Measurements from ENCODE around the gene TBC1D30.

Gene TBC1D30

DNA sequence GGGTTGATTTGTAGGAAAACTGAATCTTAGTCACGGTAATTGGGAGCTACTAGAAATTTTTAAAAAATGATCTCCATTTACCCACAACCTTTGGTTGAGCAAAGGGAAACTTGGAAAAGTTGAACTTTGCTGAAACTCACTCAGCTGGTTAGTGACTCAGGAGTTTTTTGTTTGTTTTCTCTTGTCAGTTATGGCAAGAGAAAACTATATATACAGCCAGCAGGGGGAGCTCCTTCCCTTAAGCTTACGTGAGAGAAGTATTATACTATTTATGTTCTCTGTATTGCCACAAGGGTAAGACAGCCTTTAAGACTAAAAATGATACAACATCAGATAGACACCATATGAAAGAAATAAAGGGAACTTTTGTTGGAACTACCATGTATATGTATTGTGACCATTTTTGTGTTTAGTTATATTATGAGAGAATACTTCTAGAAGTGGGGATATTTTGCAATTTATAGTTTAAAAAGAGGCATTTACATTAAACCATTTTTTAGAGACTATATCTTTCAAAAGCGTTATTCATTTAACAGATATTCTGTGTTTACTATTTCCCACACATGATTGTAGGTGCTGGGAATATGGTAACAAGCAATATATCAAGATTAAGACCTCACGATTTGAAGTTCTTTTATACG lies 28.1 kb upstream of the TBC1D30 start:
- peak; percentile 98 for ATAC-seq
- TF ChIP-seq ZFP3 (CRISPR knock-in tag; IDR thresholded peaks at IDR 0.05) (no peak), SNAI2 (CRISPR knock-in tag; IDR thresholded peaks at IDR 0.05) (no peak), ZNF8 (CRISPR knock-in tag; IDR thresholded peaks at IDR 0.05) (no peak), ARNTL (CRISPR knock-in tag; IDR thresholded peaks at IDR 0.05; ENCODE audit: borderline replicate concordance, low read depth) (no peak), PPARA (CRISPR knock-in tag; IDR thresholded peaks at IDR 0.05; ENCODE audit: borderline replicate concordance) (no peak), ZFP30 (CRISPR knock-in tag; IDR thresholded peaks at IDR 0.05) (no peak), ZNF70 (CRISPR knock-in tag; IDR thresholded peaks at IDR 0.05) (no peak), GLIS3 (CRISPR knock-in tag; IDR thresholded peaks at IDR 0.05) (no peak), ISL1 (CRISPR knock-in tag; IDR thresholded peaks at IDR 0.05) (no peak), CSDC2 (CRISPR knock-in tag; IDR thresholded peaks at IDR 0.05) (no peak), OSR1 (CRISPR knock-in tag; IDR thresholded peaks at IDR 0.05) (no peak), BACH2 (CRISPR knock-in tag; IDR thresholded peaks at IDR 0.05; ENCODE audit: borderline replicate concordance) (no peak), ZC3H10 (CRISPR knock-in tag; IDR thresholded peaks at IDR 0.05) (no peak)
- TF ChIP-seq, protein P1, sequence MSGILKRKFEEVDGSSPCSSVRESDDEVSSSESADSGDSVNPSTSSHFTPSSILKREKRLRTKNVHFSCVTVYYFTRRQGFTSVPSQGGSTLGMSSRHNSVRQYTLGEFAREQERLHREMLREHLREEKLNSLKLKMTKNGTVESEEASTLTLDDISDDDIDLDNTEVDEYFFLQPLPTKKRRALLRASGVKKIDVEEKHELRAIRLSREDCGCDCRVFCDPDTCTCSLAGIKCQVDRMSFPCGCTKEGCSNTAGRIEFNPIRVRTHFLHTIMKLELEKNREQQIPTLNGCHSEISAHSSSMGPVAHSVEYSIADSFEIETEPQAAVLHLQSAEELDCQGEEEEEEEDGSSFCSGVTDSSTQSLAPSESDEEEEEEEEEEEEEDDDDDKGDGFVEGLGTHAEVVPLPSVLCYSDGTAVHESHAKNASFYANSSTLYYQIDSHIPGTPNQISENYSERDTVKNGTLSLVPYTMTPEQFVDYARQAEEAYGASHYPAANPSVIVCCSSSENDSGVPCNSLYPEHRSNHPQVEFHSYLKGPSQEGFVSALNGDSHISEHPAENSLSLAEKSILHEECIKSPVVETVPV (CRISPR knock-in tag; IDR thresholded peaks at IDR 0.05): no peak
- TF ChIP-seq, protein P2, sequence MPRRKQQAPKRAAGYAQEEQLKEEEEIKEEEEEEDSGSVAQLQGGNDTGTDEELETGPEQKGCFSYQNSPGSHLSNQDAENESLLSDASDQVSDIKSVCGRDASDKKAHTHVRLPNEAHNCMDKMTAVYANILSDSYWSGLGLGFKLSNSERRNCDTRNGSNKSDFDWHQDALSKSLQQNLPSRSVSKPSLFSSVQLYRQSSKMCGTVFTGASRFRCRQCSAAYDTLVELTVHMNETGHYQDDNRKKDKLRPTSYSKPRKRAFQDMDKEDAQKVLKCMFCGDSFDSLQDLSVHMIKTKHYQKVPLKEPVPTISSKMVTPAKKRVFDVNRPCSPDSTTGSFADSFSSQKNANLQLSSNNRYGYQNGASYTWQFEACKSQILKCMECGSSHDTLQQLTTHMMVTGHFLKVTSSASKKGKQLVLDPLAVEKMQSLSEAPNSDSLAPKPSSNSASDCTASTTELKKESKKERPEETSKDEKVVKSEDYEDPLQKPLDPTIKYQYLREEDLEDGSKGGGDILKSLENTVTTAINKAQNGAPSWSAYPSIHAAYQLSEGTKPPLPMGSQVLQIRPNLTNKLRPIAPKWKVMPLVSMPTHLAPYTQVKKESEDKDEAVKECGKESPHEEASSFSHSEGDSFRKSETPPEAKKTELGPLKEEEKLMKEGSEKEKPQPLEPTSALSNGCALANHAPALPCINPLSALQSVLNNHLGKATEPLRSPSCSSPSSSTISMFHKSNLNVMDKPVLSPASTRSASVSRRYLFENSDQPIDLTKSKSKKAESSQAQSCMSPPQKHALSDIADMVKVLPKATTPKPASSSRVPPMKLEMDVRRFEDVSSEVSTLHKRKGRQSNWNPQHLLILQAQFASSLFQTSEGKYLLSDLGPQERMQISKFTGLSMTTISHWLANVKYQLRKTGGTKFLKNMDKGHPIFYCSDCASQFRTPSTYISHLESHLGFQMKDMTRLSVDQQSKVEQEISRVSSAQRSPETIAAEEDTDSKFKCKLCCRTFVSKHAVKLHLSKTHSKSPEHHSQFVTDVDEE (CRISPR knock-in tag; IDR thresholded peaks at IDR 0.05): no peak

DNA sequence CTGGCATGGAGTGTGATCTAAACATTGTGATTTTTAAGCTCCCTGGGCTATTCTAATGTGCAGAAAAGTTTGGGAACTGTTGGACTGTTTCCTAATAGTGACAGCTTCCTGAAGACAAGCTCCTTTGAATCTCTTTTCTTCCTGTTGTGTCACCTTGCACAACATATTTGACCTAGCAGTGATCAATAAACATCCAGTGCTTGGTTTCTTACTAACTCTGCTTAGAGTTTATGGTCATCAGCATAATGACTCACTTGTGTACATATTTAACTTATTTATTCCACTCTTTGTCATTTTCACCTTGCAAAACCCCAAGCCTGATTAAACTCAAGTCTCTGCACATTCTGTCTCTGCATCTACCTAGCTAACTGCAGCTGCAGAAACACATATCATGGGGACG lies 27.3 kb upstream of the TBC1D30 start:
- ATAC-seq: no peak
- TF ChIP-seq GLIS3 (CRISPR knock-in tag; IDR thresholded peaks at IDR 0.05) (no peak), PPARA (CRISPR knock-in tag; IDR thresholded peaks at IDR 0.05; ENCODE audit: borderline replicate concordance) (no peak), ZNF565 (CRISPR knock-in tag; conservative IDR thresholded peaks at IDR 0.05; ENCODE audit: low read depth) (no peak), TCF4 (CRISPR knock-in tag; IDR thresholded peaks at IDR 0.05; ENCODE audit: borderline replicate concordance) (no peak), ZNF70 (CRISPR knock-in tag; IDR thresholded peaks at IDR 0.05) (no peak), ZC3H10 (CRISPR knock-in tag; IDR thresholded peaks at IDR 0.05) (no peak), ESRRG (CRISPR knock-in tag; IDR thresholded peaks at IDR 0.05) (no peak), ZFP3 (CRISPR knock-in tag; IDR thresholded peaks at IDR 0.05) (no peak), ZNF8 (CRISPR knock-in tag; IDR thresholded peaks at IDR 0.05) (no peak), BACH2 (CRISPR knock-in tag; IDR thresholded peaks at IDR 0.05; ENCODE audit: borderline replicate concordance) (no peak), ISL1 (CRISPR knock-in tag; IDR thresholded peaks at IDR 0.05) (no peak), SNAI2 (CRISPR knock-in tag; IDR thresholded peaks at IDR 0.05) (no peak), TOX (CRISPR knock-in tag; IDR thresholded peaks at IDR 0.05; ENCODE audit: borderline replicate concordance) (no peak), ARNTL (CRISPR knock-in tag; IDR thresholded peaks at IDR 0.05; ENCODE audit: borderline replicate concordance, low read depth) (no peak), ZFP30 (CRISPR knock-in tag; IDR thresholded peaks at IDR 0.05) (no peak)
- TF ChIP-seq, protein P1 (CRISPR knock-in tag; IDR thresholded peaks at IDR 0.05): no peak
- TF ChIP-seq, protein P2 (CRISPR knock-in tag; IDR thresholded peaks at IDR 0.05): no peak
- TF ChIP-seq, protein P3, sequence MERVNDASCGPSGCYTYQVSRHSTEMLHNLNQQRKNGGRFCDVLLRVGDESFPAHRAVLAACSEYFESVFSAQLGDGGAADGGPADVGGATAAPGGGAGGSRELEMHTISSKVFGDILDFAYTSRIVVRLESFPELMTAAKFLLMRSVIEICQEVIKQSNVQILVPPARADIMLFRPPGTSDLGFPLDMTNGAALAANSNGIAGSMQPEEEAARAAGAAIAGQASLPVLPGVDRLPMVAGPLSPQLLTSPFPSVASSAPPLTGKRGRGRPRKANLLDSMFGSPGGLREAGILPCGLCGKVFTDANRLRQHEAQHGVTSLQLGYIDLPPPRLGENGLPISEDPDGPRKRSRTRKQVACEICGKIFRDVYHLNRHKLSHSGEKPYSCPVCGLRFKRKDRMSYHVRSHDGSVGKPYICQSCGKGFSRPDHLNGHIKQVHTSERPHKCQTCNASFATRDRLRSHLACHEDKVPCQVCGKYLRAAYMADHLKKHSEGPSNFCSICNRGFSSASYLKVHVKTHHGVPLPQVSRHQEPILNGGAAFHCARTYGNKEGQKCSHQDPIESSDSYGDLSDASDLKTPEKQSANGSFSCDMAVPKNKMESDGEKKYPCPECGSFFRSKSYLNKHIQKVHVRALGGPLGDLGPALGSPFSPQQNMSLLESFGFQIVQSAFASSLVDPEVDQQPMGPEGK (CRISPR knock-in tag; IDR thresholded peaks at IDR 0.05; ENCODE audit: borderline replicate concordance): no peak
- TF ChIP-seq, protein P4, sequence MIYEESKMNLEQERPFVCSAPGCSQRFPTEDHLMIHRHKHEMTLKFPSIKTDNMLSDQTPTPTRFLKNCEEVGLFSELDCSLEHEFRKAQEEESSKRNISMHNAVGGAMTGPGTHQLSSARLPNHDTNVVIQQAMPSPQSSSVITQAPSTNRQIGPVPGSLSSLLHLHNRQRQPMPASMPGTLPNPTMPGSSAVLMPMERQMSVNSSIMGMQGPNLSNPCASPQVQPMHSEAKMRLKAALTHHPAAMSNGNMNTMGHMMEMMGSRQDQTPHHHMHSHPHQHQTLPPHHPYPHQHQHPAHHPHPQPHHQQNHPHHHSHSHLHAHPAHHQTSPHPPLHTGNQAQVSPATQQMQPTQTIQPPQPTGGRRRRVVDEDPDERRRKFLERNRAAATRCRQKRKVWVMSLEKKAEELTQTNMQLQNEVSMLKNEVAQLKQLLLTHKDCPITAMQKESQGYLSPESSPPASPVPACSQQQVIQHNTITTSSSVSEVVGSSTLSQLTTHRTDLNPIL (CRISPR knock-in tag; IDR thresholded peaks at IDR 0.05; ENCODE audit: low read depth): no peak
- TF ChIP-seq, protein P5, sequence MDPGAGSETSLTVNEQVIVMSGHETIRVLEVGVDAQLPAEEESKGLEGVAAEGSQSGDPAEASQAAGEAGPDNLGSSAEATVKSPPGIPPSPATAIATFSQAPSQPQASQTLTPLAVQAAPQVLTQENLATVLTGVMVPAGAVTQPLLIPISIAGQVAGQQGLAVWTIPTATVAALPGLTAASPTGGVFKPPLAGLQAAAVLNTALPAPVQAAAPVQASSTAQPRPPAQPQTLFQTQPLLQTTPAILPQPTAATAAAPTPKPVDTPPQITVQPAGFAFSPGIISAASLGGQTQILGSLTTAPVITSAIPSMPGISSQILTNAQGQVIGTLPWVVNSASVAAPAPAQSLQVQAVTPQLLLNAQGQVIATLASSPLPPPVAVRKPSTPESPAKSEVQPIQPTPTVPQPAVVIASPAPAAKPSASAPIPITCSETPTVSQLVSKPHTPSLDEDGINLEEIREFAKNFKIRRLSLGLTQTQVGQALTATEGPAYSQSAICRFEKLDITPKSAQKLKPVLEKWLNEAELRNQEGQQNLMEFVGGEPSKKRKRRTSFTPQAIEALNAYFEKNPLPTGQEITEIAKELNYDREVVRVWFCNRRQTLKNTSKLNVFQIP (CRISPR knock-in tag; IDR thresholded peaks at IDR 0.05; ENCODE audit: borderline replicate concordance, low read depth): no peak
